ENCODE measurements around the gene ACVR1B.

- no peak for TF ChIP-seq POLR2A (IDR thresholded peaks at IDR 0.05)
- no peak for TF ChIP-seq CTCF (IDR thresholded peaks at IDR 0.05)
- peak in 1 of 2 donors; percentile 29 for TF ChIP-seq POLR2AphosphoS5 (IDR thresholded peaks at IDR 0.05; ENCODE audit: insufficient read depth in 1 of 2, low read depth in 1 of 2)
Measured at GRCh38 chr12:52009081-52009751, 57.7 kb downstream of the ACVR1B start.

Measured in vagina (tissue), 2 donors.